GM19324 (cell line): ENCODE results near the gene NEAT1.

ENCODE experiments used
- ATAC-seq: cut with Tn5 transposase; IDR thresholded peaks from one replicate; pipeline ENCODE4 v1.9.1; 2021; ENCODE audit warnings: mild to moderate bottlenecking, moderate library complexity; ENCODE audit not compliant: unreplicated experiment, low FRiP score

The NEAT1 gene

DNA sequence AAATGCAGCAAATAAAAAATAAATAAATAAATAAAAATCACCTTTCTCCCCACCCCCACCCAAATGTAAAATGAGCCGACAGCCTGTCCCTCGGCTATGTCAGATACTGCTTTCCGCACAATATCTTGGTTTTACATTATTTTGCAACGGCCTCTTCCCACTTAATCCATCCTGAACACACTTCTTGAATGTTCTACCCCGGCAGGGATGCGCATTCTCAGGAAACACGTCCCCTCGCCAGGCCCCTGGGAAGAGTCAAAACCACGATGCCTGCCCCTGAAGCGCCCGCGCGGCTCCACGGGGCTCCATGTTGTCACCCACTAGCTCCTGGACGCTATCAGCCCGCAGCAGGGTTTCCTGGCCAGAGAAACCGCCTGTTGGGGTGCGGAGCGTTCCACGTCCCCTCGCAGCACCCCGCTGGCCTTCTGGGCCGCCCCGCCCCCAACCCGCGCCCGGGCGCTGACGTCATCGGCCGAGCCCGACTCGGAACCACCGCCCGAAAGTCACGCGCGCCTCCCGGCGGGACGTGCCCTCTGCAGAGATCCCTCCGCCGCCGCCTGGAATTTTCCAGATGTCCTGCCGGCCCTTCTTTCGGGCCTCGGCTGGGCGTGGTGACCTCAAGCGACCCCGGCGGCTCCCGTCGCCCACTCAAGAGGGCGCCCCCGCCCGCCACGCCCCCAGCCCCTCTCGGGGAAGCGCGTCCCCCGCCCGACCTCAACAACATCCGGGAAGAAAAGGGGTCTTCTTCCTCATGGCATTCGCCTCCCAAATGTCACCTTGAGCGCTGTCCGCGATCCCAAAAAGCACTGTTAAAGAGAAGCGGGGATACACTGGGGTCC is 585 bp upstream of the NEAT1 start:
- peak; percentile 41 for ATAC-seq

DNA sequence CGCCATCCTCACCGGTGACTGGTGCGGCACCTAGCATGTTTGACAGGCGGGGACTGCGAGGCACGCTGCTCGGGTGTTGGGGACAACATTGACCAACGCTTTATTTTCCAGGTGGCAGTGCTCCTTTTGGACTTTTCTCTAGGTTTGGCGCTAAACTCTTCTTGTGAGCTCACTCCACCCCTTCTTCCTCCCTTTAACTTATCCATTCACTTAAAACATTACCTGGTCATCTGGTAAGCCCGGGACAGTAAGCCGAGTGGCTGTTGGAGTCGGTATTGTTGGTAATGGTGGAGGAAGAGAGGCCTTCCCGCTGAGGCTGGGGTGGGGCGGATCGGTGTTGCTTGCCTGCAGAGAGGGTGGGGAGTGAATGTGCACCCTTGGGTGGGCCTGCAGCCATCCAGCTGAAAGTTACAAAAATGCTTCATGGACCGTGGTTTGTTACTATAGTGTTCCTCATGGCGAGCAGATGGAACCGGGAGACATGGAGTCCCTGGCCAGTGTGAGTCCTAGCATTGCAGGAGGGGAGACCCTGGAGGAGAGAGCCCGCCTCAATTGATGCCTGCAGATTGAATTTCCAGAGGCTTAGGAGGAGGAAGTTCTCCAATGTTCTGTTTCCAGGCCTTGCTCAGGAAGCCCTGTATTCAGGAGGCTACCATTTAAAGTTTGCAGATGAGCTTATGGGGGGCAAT is 1.1 kb downstream of the NEAT1 start:
- ATAC-seq, result no peak

GRCh38 chr11:65424205-65425104 is 1.9 kb downstream of the NEAT1 start:
- ATAC-seq, result no peak

DNA sequence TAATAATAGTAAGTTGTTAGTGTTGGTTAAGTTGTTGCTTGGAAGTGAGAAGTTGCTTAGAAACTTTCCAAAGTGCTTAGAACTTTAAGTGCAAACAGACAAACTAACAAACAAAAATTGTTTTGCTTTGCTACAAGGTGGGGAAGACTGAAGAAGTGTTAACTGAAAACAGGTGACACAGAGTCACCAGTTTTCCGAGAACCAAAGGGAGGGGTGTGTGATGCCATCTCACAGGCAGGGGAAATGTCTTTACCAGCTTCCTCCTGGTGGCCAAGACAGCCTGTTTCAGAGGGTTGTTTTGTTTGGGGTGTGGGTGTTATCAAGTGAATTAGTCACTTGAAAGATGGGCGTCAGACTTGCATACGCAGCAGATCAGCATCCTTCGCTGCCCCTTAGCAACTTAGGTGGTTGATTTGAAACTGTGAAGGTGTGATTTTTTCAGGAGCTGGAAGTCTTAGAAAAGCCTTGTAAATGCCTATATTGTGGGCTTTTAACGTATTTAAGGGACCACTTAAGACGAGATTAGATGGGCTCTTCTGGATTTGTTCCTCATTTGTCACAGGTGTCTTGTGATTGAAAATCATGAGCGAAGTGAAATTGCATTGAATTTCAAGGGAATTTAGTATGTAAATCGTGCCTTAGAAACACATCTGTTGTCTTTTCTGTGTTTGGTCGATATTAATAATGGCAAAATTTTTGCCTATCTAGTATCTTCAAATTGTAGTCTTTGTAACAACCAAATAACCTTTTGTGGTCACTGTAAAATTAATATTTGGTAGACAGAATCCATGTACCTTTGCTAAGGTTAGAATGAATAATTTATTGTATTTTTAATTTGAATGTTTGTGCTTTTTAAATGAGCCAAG is 2.7 kb downstream of the NEAT1 start:
- no peak for ATAC-seq

DNA sequence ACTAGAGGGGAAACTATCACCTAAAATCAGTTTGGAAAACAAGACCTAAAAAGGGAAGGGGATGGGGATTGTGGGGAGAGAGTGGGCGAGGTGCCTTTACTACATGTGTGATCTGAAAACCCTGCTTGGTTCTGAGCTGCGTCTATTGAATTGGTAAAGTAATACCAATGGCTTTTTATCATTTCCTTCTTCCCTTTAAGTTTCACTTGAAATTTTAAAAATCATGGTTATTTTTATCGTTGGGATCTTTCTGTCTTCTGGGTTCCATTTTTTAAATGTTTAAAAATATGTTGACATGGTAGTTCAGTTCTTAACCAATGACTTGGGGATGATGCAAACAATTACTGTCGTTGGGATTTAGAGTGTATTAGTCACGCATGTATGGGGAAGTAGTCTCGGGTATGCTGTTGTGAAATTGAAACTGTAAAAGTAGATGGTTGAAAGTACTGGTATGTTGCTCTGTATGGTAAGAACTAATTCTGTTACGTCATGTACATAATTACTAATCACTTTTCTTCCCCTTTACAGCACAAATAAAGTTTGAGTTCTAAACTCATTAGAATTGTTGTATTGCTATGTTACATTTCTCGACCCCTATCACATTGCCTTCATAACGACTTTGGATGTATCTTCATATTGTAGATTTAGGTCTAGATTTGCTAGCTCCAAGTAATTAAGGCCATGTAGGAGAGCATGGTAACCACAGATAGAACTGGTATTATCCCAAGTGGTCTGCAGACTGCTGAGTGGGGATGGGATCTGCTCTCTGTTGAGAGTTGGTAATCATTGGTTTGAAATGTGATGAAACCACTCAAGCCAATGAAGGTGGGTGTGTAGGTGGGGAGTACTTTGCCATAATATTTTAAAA is 3.6 kb downstream of the NEAT1 start:
- no peak for ATAC-seq

DNA sequence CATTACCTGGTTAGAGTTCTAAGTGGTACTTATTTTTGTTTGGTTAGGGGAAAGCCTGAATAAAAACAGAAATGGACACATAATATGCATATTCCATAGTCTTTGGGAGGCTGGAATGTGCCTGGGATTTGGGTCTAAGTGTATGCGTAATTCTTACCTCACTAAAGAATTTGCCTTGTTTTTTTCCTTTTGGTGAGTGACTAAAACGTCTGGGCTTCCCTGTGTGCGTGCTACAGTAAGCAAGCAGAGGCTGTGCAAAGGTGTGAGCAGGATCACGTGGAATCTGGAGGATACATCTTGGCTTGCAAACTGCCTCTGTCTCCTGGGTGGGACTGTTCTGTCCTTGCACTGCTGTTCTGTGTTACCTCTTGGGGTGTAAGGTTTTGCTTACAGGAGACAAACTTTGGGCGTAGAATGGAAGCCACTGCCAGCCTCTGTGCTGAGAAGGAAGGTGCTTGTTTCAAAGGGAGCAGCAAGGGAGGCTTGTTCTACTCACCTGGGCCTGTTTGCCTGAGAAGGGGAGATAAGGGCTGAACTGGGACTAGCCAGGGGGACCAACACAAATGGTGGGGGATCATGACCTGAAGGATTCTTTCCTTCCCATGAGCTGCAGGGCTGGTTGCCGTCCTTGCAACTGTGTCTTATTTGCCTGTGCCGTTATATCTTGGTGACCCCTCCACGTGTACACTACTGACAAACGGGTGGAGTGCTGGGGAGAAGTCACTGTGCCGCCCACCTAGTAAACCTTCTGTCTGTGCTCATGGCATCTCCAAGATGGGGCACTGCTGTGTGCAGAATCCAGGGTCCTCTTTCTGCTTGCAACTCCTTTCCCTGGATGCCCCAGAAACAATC is 4.5 kb downstream of the NEAT1 start:
- no peak for ATAC-seq

DNA sequence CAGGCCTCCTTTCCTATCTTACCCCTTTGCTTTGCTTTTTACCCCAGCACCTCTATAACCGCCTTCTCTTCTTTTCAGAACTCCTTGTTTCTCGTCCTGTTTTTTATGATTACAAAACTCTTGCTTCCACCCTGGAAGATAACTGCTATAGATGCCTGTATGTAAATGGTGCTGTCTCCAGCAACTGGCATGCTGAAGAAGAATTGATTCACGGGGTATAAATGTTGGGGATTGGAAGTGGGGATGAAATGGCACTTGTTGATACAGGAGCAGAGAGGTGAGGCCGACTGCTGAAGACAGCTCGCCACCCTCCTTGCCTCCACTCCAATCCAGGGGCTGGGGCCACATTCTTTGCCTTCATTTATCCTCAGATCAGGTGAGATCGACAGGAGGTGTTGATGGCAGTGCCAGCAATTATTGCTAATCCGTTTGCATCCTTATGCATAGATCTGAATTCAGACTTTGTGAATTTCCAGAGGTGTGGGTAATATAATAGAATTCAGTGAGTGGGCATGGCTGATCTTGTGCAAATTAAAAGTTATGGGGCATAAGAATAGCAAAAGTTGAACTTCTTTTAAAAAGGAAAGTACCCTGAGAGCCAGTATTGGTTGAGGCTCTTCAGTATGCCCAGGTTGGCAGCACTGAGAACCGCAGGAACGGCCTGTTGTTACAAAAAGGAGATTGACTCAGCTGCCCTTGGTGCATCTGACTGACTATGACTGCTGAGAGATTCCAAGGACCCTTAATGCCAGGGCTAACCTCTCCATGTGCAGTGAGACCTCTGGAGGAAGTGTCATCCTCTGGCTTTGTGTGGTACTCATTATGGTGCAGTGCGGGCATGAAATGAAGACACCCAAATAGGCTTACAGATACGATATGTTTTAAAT is 5.3 kb downstream of the NEAT1 start:
- no peak for ATAC-seq

DNA sequence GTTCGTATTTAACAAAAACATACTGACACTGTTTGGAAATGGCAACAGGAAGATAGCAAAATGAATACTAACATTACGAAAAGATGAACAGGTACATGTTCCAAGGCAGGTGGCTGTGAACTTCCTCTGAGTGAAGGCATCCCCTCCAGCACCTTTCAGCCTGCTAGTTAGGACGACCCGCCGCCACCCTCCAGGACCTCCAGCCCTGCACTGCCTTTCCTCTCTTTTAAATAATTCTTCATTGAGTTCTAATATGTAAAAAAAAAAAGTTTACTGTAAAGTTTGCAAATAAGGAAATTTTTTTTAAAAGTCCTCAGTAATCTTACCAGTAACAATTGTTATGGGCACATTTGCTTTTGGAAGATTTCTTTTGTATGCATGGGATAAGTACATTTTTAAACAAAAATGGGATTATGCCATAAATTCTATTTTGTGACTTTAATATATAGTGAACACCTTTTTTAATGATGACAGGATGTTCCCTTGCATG is 6.0 kb downstream of the NEAT1 start:
- no peak for ATAC-seq

DNA sequence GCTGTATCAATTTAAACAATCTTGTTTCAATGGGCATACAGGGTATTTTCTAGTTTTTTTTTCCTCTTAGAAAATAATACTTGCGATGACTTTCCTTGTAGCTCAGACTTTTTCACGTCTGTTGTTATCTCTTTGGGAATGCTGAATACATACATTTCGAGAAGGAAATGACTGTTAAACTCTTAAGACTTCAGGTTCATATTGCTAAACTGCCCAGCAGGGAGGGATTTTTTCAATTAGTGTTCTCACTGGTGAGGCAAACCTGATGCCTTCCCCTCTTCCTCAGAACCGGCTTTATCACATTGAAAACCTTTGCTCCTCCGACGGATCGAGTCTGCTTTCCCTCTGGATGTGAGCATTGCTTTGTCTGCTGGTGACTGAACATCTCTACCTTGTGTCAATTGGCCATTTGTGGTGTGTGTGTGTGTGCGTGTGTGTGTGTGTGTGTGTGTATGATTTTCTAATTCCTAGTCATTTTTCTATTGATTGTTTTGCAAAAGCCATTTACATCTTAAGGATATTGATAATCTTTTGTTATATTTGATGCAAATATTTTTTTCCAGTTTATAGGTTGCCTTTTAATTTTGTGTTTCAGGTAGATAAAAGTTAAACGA is 6.6 kb downstream of the NEAT1 start:
- no peak for ATAC-seq

- no peak for ATAC-seq
Observed at GRCh38 chr11:65429724-65430405, 7.3 kb downstream of the NEAT1 start.

GRCh38 chr11:65430406-65431217 is 8.0 kb downstream of the NEAT1 start:
- no peak for ATAC-seq

DNA sequence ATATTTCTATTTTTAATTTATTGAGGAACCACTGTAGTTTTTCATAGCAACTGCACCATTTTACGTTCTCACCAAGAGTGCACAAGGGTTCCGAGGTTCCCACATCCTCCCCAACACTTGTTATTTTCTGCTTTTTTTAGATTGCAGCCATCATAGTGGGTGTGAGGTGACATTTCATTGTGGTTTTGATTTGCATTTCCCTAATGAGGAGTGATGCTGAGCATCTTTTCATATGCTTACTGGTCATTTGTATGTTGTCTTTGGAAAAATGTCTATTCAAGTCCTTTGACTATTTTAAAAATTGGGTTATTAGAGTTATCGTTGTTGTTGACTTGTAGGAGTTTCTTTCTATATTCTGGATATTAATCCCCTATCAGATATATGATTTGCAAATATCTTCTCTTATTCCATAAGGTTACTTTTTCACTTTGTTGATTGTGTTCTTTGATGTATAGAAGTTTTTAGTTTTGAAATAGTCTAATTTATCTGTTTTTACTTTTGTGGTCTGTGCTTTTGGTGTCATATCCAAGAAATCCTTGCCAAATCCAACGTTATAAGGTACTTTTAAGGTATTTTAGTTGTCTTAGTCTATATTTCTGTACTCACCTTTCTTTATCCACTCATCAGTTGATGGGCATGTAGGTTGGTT is 9.0 kb downstream of the NEAT1 start:
- peak; percentile 44 for ATAC-seq

- ATAC-seq, result no peak
Observed at GRCh38 chr11:65432100-65432650, 9.6 kb downstream of the NEAT1 start.
